ENCODE measurements around the gene SLC20A1. TPM values are rescaled to one million over a fixed set of nuclear protein-coding genes. Genes with fewer than 3 reads are reported as not detected.
"Not testable (repeated sequence)": the region's sequence is repeated elsewhere in the genome, so short reads cannot be mapped to it uniquely, and the experiment has no call there.

SLC20A1 gene
- total and polyA plus RNA-seq, 2 donors, result 27.2 to 47.0 TPM

- 3% methylated on average over 5 of the region's 5 CpGs for WGBS
- peak in 8 of 9 donors; percentile 20 to 81 (median 56) for DNase-seq (ENCODE audit: low read depth in 6 of 9, low spot score in 9 of 9)
- H3K9me3 ChIP-seq (ENCODE audit: control insufficient read depth in 2 of 2, insufficient read depth in 1 of 2, low read length in 1 of 2), result no peaks in the 10 kb centered on the region
- no peaks in the 10 kb centered on the region for H3K36me3 ChIP-seq (ENCODE audit: control insufficient read depth in 2 of 2, insufficient read depth in 2 of 2, low read length in 1 of 2)
- H3K4me3 ChIP-seq (ENCODE audit: low read length in 2 of 2), result no peak overlapping the region
- H3K27me3 ChIP-seq (ENCODE audit: control insufficient read depth in 2 of 2, insufficient read depth in 1 of 2, low read length in 1 of 2), result peaks cover 0 to 26% of the 10 kb centered on the region in 2 donors
- H3K27ac ChIP-seq (ENCODE audit: low read depth in 1 of 2, low read length in 1 of 2), result no peak overlapping the region
- H3K4me1 ChIP-seq (ENCODE audit: control insufficient read depth in 2 of 2, insufficient read depth in 2 of 2, low read length in 2 of 2), result peaks cover 12 to 17% of the 10 kb centered on the region in 2 donors
Measured at GRCh38 chr2:112706170-112706664, 60.5 kb downstream of the SLC20A1 start.

GRCh38 chr2:112706947-112707346 lies 61.2 kb downstream of the SLC20A1 start:
- H3K4me3 ChIP-seq (ENCODE audit: low read length in 2 of 2); H3K9me3 ChIP-seq (ENCODE audit: control insufficient read depth in 2 of 2, insufficient read depth in 1 of 2, low read length in 1 of 2); H3K36me3 ChIP-seq (ENCODE audit: control insufficient read depth in 2 of 2, insufficient read depth in 2 of 2, low read length in 1 of 2); H3K27ac ChIP-seq (ENCODE audit: low read depth in 1 of 2, low read length in 1 of 2); DNase-seq (ENCODE audit: low read depth in 6 of 9, low spot score in 9 of 9): not testable (repeated sequence)
- Histone ChIP-seq H3K4me1 (ENCODE audit: control insufficient read depth in 2 of 2, insufficient read depth in 2 of 2, low read length in 2 of 2) (peaks cover 12 to 17% of the 10 kb centered on the region in 2 donors), H3K27me3 (ENCODE audit: control insufficient read depth in 2 of 2, insufficient read depth in 1 of 2, low read length in 1 of 2) (peaks cover 0 to 27% of the 10 kb centered on the region in 2 donors)
- 86% methylated on average over 9 of the region's 9 CpGs for WGBS

GRCh38 chr2:112708968-112709367 lies 63.2 kb downstream of the SLC20A1 start:
- Histone ChIP-seq H3K36me3 (ENCODE audit: control insufficient read depth in 2 of 2, insufficient read depth in 2 of 2, low read length in 1 of 2) (no peaks in the 10 kb centered on the region), H3K4me3 (ENCODE audit: low read length in 2 of 2) (no peak overlapping the region), H3K9me3 (ENCODE audit: control insufficient read depth in 2 of 2, insufficient read depth in 1 of 2, low read length in 1 of 2) (no peaks in the 10 kb centered on the region), H3K27ac (ENCODE audit: low read depth in 1 of 2, low read length in 1 of 2) (peak overlapping the region in 1 of 2 donors; percentile 14), H3K4me1 (ENCODE audit: control insufficient read depth in 2 of 2, insufficient read depth in 2 of 2, low read length in 2 of 2) (peaks cover 12 to 17% of the 10 kb centered on the region in 2 donors), H3K27me3 (ENCODE audit: control insufficient read depth in 2 of 2, insufficient read depth in 1 of 2, low read length in 1 of 2) (peaks cover 0 to 31% of the 10 kb centered on the region in 2 donors)
- DNase-seq (ENCODE audit: low read depth in 6 of 9, low spot score in 9 of 9), result no peak
- 83% methylated on average over 10 of the region's 10 CpGs for WGBS

GRCh38 chr2:112709703-112710102 lies 64.0 kb downstream of the SLC20A1 start:
- no peak overlapping the region for H3K4me3 ChIP-seq (ENCODE audit: low read length in 2 of 2)
- no peaks in the 10 kb centered on the region for H3K36me3 ChIP-seq (ENCODE audit: control insufficient read depth in 2 of 2, insufficient read depth in 2 of 2, low read length in 1 of 2)
- H3K27ac ChIP-seq (ENCODE audit: low read depth in 1 of 2, low read length in 1 of 2), result no peak overlapping the region
- peaks cover 0 to 31% of the 10 kb centered on the region in 2 donors for H3K27me3 ChIP-seq (ENCODE audit: control insufficient read depth in 2 of 2, insufficient read depth in 1 of 2, low read length in 1 of 2)
- WGBS, result 96% methylated on average over 6 of the region's 6 CpGs
- H3K9me3 ChIP-seq (ENCODE audit: control insufficient read depth in 2 of 2, insufficient read depth in 1 of 2, low read length in 1 of 2), result no peaks in the 10 kb centered on the region
- DNase-seq (ENCODE audit: low read depth in 6 of 9, low spot score in 9 of 9), result no peak
- H3K4me1 ChIP-seq (ENCODE audit: control insufficient read depth in 2 of 2, insufficient read depth in 2 of 2, low read length in 2 of 2), result peaks cover 12 to 17% of the 10 kb centered on the region in 2 donors

GRCh38 chr2:112710956-112711750 lies 65.4 kb downstream of the SLC20A1 start:
- H3K9me3 ChIP-seq (ENCODE audit: control insufficient read depth in 2 of 2, insufficient read depth in 1 of 2, low read length in 1 of 2), result no peaks in the 10 kb centered on the region
- no peak for DNase-seq (ENCODE audit: low read depth in 6 of 9, low spot score in 9 of 9)
- peaks cover 3 to 10% of the 10 kb centered on the region in 2 donors for H3K4me1 ChIP-seq (ENCODE audit: control insufficient read depth in 2 of 2, insufficient read depth in 2 of 2, low read length in 2 of 2)
- no peak overlapping the region for H3K4me3 ChIP-seq (ENCODE audit: low read length in 2 of 2)
- no peaks in the 10 kb centered on the region for H3K36me3 ChIP-seq (ENCODE audit: control insufficient read depth in 2 of 2, insufficient read depth in 2 of 2, low read length in 1 of 2)
- peaks cover 0 to 28% of the 10 kb centered on the region in 2 donors for H3K27me3 ChIP-seq (ENCODE audit: control insufficient read depth in 2 of 2, insufficient read depth in 1 of 2, low read length in 1 of 2)
- H3K27ac ChIP-seq (ENCODE audit: low read depth in 1 of 2, low read length in 1 of 2), result no peak overlapping the region
- WGBS, result 95% methylated on average over 9 of the region's 9 CpGs

- H3K36me3 ChIP-seq (ENCODE audit: control insufficient read depth in 2 of 2, insufficient read depth in 2 of 2, low read length in 1 of 2), result no peaks in the 10 kb centered on the region
- WGBS, result 94% methylated on average over 3 of the region's 3 CpGs
- H3K27me3 ChIP-seq (ENCODE audit: control insufficient read depth in 2 of 2, insufficient read depth in 1 of 2, low read length in 1 of 2), result peaks cover 0 to 24% of the 10 kb centered on the region in 2 donors
- no peak overlapping the region for H3K4me3 ChIP-seq (ENCODE audit: low read length in 2 of 2)
- no peak overlapping the region for H3K27ac ChIP-seq (ENCODE audit: low read depth in 1 of 2, low read length in 1 of 2)
- H3K9me3 ChIP-seq (ENCODE audit: control insufficient read depth in 2 of 2, insufficient read depth in 1 of 2, low read length in 1 of 2), result no peaks in the 10 kb centered on the region
- DNase-seq (ENCODE audit: low read depth in 6 of 9, low spot score in 9 of 9), result no peak
- peaks cover 0 to 1% of the 10 kb centered on the region in 2 donors for H3K4me1 ChIP-seq (ENCODE audit: control insufficient read depth in 2 of 2, insufficient read depth in 2 of 2, low read length in 2 of 2)
Measured at GRCh38 chr2:112712465-112712864, 66.7 kb downstream of the SLC20A1 start.

- Histone ChIP-seq H3K4me1 (ENCODE audit: control insufficient read depth in 2 of 2, insufficient read depth in 2 of 2, low read length in 2 of 2) (no peaks in the 10 kb centered on the region), H3K27me3 (ENCODE audit: control insufficient read depth in 2 of 2, insufficient read depth in 1 of 2, low read length in 1 of 2) (peaks cover 0 to 18% of the 10 kb centered on the region in 2 donors), H3K9me3 (ENCODE audit: control insufficient read depth in 2 of 2, insufficient read depth in 1 of 2, low read length in 1 of 2) (no peaks in the 10 kb centered on the region), H3K36me3 (ENCODE audit: control insufficient read depth in 2 of 2, insufficient read depth in 2 of 2, low read length in 1 of 2) (no peaks in the 10 kb centered on the region), H3K27ac (ENCODE audit: low read depth in 1 of 2, low read length in 1 of 2) (no peak overlapping the region), H3K4me3 (ENCODE audit: low read length in 2 of 2) (no peak overlapping the region)
- 86% methylated on average over 17 of the region's 17 CpGs for WGBS
- DNase-seq (ENCODE audit: low read depth in 6 of 9, low spot score in 9 of 9), result no peak
Measured at GRCh38 chr2:112712903-112713584, 67.3 kb downstream of the SLC20A1 start.

Data from thymus (tissue), 11 donors.